Gastrocnemius medialis (tissue), 4 donors: ENCODE measurements around the gene ZC3H12D. TPM values are rescaled to one million over a fixed set of nuclear protein-coding genes. Genes with fewer than 3 reads are reported as not detected.

Experiments
- ATAC-seq, 2 donors: fragments of 150-250 bp; one replicate each; pipeline ENCODE4 v1.9.1; 2016
- DNase-seq, 2 donors: peaks; one replicate each; pipeline ENCODE4 v3.0.0-alpha.2; 2019
- H3K27ac ChIP-seq, 4 donors: fragments of 200-600 bp; sonication (generic); 1 replicate in 1 of 4; 2 replicates in 3 of 4; pipeline ENCODE4 v1.5.1; 2016 to 2018; ENCODE audit warnings: mild to moderate bottlenecking in 2 of 4, moderate library complexity in 1 of 4
- H3K27me3 ChIP-seq, 3 donors: fragments of 200-600 bp; sonication (generic) in 2 of 3; 1 replicate in 1 of 3; 2 replicates in 2 of 3; pipeline versions ENCODE4 v1.5.1 to v1.6.0; 2016 to 2019; ENCODE audit warnings: mild to moderate bottlenecking in 1 of 3, moderate library complexity in 1 of 3
- H3K36me3 ChIP-seq, 2 donors: fragments of 200-600 bp; sonication (generic) in 1 of 2; one replicate each; pipeline ENCODE4 v1.5.1; 2017 to 2018
- H3K4me1 ChIP-seq, 2 donors: fragments of 200-600 bp; sonication (generic) in 1 of 2; one replicate each; pipeline ENCODE4 v1.5.1; 2016 to 2017; ENCODE audit warnings: mild to moderate bottlenecking in 2 of 2
- H3K4me3 ChIP-seq, 4 donors: fragments of 200-600 bp; sonication (generic) in 3 of 4; 1 replicate in 1 of 4; 2 replicates in 3 of 4; pipeline ENCODE4 v1.5.1; 2016 to 2019; ENCODE audit warnings: mild to moderate bottlenecking in 2 of 4
- H3K9me3 ChIP-seq, 3 donors: fragments of 200-600 bp; sonication (generic) in 2 of 3; 1 replicate in 1 of 3; 2 replicates in 2 of 3; pipeline ENCODE4 v1.5.1; 2016 to 2019
- CTCF ChIP-seq, 5 experiments: fragments of 450-650 bp in 3 of 5; fragments of 200-600 bp in 2 of 5; sonication (generic) in 2 of 5; IDR thresholded peaks in 4 of 5; conservative IDR thresholded peaks in 1 of 5; 1 replicate in 4 of 5; 2 replicates in 1 of 5; pipeline ENCODE4 v1.5.1; 2016 to 2019; ENCODE audit warnings: antibody characterized with exemption in 5 of 5, mild to moderate bottlenecking in 3 of 5, moderate library complexity in 3 of 5
- POLR2A ChIP-seq, 2 donors: fragments of 450-650 bp; IDR thresholded peaks; one replicate each; pipeline ENCODE4 v1.6.1; 2017; ENCODE audit warnings: antibody characterized with exemption in 2 of 2, mild to moderate bottlenecking in 2 of 2, moderate library complexity in 2 of 2
- in situ Hi-C, 4 donors: fragments of 200-750 bp; cut with MboI; loops; one replicate each; pipeline versions ENCODE4 v1.15.0 to v1.8.0; 2017; ENCODE audit warnings: low sequenced_read_pairs in 4 of 4
- intact Hi-C: fragments of 100-400 bp; cut with DNase I; formaldehyde crosslinking; loops from one replicate; pipeline ENCODE4 v1.15.1; 2023; ENCODE audit warnings: low total_unique reads
- total RNA-seq, 4 donors: library from RNA; depleted of rRNA; stranded (reverse); fragments of >200 nt; gene quantifications; one replicate each; pipeline versions ENCODE4 v1.1.0 to v1.2.3, GENCODE V29; 2016

Gene ZC3H12D
- total RNA-seq, 4 donors from 2014 or later = 0.03 to 0.36 (median 0.24) TPM; not detected in 1

DNA sequence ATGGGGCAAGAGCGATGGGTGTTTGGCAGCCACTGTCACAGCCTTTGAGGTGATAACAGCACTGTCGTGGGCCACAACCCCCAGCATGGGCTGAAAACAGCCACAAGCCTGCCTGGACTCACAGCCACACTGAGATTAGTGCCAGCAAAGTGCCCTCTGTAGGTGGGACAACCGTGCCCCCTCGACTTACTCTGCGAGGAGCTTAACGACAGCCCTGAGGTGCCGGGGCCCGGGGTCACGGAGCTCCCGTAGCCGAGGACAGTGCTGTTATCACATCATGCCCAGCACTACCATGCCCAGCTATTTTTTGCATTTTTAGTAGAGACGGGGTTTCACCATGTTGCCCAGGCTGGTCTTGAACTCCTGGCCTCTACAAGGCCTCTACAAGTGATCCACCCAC, 48.2 kb downstream of the ZC3H12D start:
- H3K4me3 ChIP-seq = no peak overlapping the region
- TF ChIP-seq POLR2A (IDR thresholded peaks at IDR 0.05) (no peak), CTCF (IDR thresholded peaks at IDR 0.05 in 4 of 5, conservative IDR thresholded peaks at IDR 0.05 in 1 of 5) (no peak)
- ATAC-seq (no peak), DNase-seq (no peak)
- H3K4me1 ChIP-seq = peaks cover 0 to 2% of the 10 kb centered on the region in 2 donors
- no peaks in the 10 kb centered on the region for H3K9me3 ChIP-seq
- in situ Hi-C loops (loop anchor here in 2 of 4 donors (5.0 to 10.0 kb wide), 2 partner anchors 354 to 862 kb away; no protein-coding TSS in a partner anchor), intact Hi-C loops (loop anchor here (5.0 kb wide), 1 partner anchor 81 kb away; no protein-coding TSS in a partner anchor)
- H3K36me3 ChIP-seq = no peaks in the 10 kb centered on the region
- H3K27me3 ChIP-seq = no peaks in the 10 kb centered on the region
- H3K27ac ChIP-seq = no peak overlapping the region

DNA sequence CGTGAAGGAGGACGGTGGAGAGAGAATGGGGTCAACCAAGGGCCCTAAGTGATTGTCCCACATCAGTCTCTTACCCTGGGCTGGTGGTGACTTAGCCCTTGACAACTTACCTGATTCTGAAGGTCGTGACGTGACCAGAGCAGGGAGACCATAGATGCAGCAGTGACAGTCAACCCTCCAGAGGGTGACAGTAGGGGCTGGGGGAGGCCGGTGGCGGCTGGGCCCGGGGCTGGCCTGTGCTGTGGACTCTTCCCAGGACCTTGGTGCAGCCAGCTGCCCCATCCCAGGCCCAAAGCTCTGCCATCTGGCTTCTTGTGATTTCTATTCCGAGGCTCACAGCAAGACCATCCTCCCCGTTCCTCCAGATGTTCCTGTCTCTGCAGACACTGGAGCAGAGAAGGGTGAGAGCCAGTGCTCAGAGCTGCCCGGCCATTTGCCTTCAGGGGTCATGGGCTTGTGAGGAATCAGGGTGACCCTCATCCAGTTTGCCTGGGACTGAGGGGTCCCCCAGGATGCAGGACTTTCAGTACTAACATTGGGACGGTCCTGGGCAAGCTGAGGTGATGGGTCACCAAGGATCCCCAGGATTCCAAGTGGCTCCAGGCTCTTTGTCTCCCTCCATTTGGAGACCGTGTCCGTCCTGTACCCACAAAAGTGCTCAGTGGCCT, 48.8 kb downstream of the ZC3H12D start:
- TF ChIP-seq POLR2A (IDR thresholded peaks at IDR 0.05) (no peak), CTCF (IDR thresholded peaks at IDR 0.05 in 4 of 5, conservative IDR thresholded peaks at IDR 0.05 in 1 of 5) (no peak)
- no peak for DNase-seq
- no peaks in the 10 kb centered on the region for H3K27me3 ChIP-seq
- peaks cover 0 to 2% of the 10 kb centered on the region in 2 donors for H3K4me1 ChIP-seq
- H3K36me3 ChIP-seq = no peaks in the 10 kb centered on the region
- H3K27ac ChIP-seq = no peak overlapping the region
- H3K9me3 ChIP-seq = no peaks in the 10 kb centered on the region
- in situ Hi-C loops = loop anchor here in 2 of 4 donors (5.0 to 10.0 kb wide), 2 partner anchors 354 to 861 kb away; no protein-coding TSS in a partner anchor
- no peak for ATAC-seq
- intact Hi-C loops = loop anchor here (5.0 kb wide), 1 partner anchor 81 kb away; no protein-coding TSS in a partner anchor
- H3K4me3 ChIP-seq = no peak overlapping the region

GRCh38 chr6:149433881-149434280, 50.9 kb downstream of the ZC3H12D start:
- no peak for ATAC-seq
- intact Hi-C loops = no loop called here
- H3K4me1 ChIP-seq = peaks cover 0 to 2% of the 10 kb centered on the region in 2 donors
- no peak overlapping the region for H3K4me3 ChIP-seq
- H3K9me3 ChIP-seq = no peaks in the 10 kb centered on the region
- H3K27me3 ChIP-seq = no peaks in the 10 kb centered on the region
- TF ChIP-seq POLR2A (IDR thresholded peaks at IDR 0.05) (no peak), CTCF (IDR thresholded peaks at IDR 0.05 in 4 of 5, conservative IDR thresholded peaks at IDR 0.05 in 1 of 5) (no peak)
- in situ Hi-C loops = loop anchor here in 3 of 4 donors (5.0 to 10.0 kb wide), 3 partner anchors 352 to 859 kb away; no protein-coding TSS in a partner anchor
- H3K36me3 ChIP-seq = no peaks in the 10 kb centered on the region
- H3K27ac ChIP-seq = no peak overlapping the region
- no peak for DNase-seq

DNA sequence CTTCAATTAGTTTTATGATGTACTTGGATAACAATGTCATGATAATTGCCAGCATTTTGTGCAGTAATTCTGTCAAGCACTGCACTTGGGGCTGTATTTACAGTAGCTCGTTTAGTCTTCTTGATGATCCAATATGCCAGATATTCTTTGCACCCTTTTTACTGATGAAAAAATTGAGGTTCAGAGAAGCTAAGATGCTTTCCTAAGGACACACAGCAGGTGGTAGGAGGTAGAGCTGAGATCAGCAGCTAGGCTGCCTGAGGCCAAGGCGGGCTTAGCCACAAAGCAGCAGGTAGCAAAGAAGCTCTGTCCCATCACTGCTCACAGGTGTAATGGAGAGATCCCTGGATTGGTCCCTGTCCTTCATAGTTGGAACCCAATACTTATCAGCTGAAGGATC, 51.4 kb downstream of the ZC3H12D start:
- Histone ChIP-seq H3K4me1 (peaks cover 0 to 2% of the 10 kb centered on the region in 2 donors), H3K27ac (no peak overlapping the region), H3K9me3 (no peaks in the 10 kb centered on the region), H3K27me3 (no peaks in the 10 kb centered on the region), H3K36me3 (no peaks in the 10 kb centered on the region), H3K4me3 (no peak overlapping the region)
- TF ChIP-seq POLR2A (IDR thresholded peaks at IDR 0.05) (no peak), CTCF (IDR thresholded peaks at IDR 0.05 in 4 of 5, conservative IDR thresholded peaks at IDR 0.05 in 1 of 5) (no peak)
- in situ Hi-C loops (loop anchor here in 3 of 4 donors (5.0 to 10.0 kb wide), 3 partner anchors 351 to 859 kb away; no protein-coding TSS in a partner anchor), intact Hi-C loops (no loop called here)
- no peak for DNase-seq
- ATAC-seq = no peak
